K562 (cell line): ENCODE data around the gene COL1A2.

Experiments
- NFYB ChIP-seq: IDR thresholded peaks from 2 replicates; pipeline ENCODE4 v1.6.1; 2011; ENCODE audit warnings: mild to moderate bottlenecking, moderate library complexity; ENCODE audit not compliant: insufficient read length; ENCODE audit errors: extremely low read depth
- TF ChIP-seq, protein P1 (sequence below), 2 experiments: fragments of 450-650 bp; formaldehyde crosslinking in 1 of 2; IDR thresholded peaks; 2 replicates each; pipeline versions ENCODE4 v1.4.0 to v1.6.1; 2014 to 2020; ENCODE audit warnings: mild to moderate bottlenecking in 2 of 2, borderline replicate concordance in 1 of 2, low read depth in 1 of 2

DNA sequence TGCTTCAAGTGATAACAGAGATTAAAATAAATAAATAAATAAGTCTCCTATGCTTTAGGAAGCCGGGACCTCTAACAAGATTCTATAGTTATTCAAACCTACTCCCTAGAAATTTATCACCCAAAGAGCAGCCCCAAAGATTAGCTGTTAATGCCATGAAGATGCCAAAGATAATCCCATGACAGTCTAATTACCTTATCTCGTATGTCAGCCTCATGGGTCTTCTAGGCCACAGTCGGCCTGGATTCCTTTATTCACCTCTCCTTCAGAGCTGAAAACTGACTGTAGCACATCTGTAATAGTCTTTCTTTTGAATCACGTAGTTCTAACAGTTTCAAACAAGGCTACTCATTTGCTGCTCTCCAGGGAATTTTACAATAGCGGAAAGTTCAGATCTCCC lies 24.2 kb downstream of the COL1A2 start:
- no peak for TF ChIP-seq NFYB
- TF ChIP-seq, protein P1, sequence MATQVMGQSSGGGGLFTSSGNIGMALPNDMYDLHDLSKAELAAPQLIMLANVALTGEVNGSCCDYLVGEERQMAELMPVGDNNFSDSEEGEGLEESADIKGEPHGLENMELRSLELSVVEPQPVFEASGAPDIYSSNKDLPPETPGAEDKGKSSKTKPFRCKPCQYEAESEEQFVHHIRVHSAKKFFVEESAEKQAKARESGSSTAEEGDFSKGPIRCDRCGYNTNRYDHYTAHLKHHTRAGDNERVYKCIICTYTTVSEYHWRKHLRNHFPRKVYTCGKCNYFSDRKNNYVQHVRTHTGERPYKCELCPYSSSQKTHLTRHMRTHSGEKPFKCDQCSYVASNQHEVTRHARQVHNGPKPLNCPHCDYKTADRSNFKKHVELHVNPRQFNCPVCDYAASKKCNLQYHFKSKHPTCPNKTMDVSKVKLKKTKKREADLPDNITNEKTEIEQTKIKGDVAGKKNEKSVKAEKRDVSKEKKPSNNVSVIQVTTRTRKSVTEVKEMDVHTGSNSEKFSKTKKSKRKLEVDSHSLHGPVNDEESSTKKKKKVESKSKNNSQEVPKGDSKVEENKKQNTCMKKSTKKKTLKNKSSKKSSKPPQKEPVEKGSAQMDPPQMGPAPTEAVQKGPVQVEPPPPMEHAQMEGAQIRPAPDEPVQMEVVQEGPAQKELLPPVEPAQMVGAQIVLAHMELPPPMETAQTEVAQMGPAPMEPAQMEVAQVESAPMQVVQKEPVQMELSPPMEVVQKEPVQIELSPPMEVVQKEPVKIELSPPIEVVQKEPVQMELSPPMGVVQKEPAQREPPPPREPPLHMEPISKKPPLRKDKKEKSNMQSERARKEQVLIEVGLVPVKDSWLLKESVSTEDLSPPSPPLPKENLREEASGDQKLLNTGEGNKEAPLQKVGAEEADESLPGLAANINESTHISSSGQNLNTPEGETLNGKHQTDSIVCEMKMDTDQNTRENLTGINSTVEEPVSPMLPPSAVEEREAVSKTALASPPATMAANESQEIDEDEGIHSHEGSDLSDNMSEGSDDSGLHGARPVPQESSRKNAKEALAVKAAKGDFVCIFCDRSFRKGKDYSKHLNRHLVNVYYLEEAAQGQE (IDR thresholded peaks at IDR 0.05; ENCODE audit: borderline replicate concordance), result no peak
- TF ChIP-seq, protein P1 (CRISPR knock-in tag; IDR thresholded peaks at IDR 0.05; ENCODE audit: low read depth), result no peak
